Bronchial epithelial cell (primary cell): ENCODE results near the gene NCAPG. TPM values are rescaled to one million over a fixed set of nuclear protein-coding genes. Genes with fewer than 3 reads are reported as not detected.

ENCODE experiments used
- DNase-seq: peaks from one replicate; pipeline ENCODE4 v3.0.0-alpha.2; 2010; ENCODE audit warnings: low read depth
- FAIRE-seq: peaks from 2 replicates; lab custom pipeline; 2011; peaks lifted over from hg19 to GRCh38; lab: Jason Lieb, UNC
- H3K27me3 ChIP-seq: 2 replicates; pipeline ENCODE4 v1.5.1; 2011; ENCODE audit warnings: low read length; ENCODE audit not compliant: control insufficient read depth, insufficient read depth
- H3K36me3 ChIP-seq: 2 replicates; pipeline ENCODE4 v1.5.1; 2011; ENCODE audit warnings: low read length; ENCODE audit not compliant: control insufficient read depth, insufficient read depth
- H3K4me3 ChIP-seq: 2 replicates; pipeline ENCODE4 v1.5.1; 2011; ENCODE audit warnings: mild to moderate bottlenecking, low read depth, low read length, control low read depth
- CTCF ChIP-seq: IDR thresholded peaks from 2 replicates; pipeline ENCODE4 v1.5.1; 2011; ENCODE audit warnings: mild to moderate bottlenecking, moderate library complexity, low read length, control low read depth, inconsistent platforms; ENCODE audit not compliant: insufficient read depth, severe bottlenecking
- total RNA-seq: library from RNA; depleted of rRNA; stranded (reverse); fragments of >200 nt; gene quantifications from 2 replicates; pipeline ENCODE4 v1.2.1, GENCODE V29; 2014

NCAPG gene
- total RNA-seq, 1 donor from 2014 or later, result 0.26 TPM

GRCh38 chr4:17869327-17869726 is 58.5 kb downstream of the NCAPG start:
- H3K36me3 ChIP-seq, result no peaks in the 10 kb centered on the region
- H3K4me3 ChIP-seq, result no peak overlapping the region
- FAIRE-seq (no peak), DNase-seq (no peak)
- TF ChIP-seq CTCF, result no peak
- no peaks in the 10 kb centered on the region for H3K27me3 ChIP-seq

GRCh38 chr4:17875402-17876070 is 64.8 kb downstream of the NCAPG start:
- no peak for FAIRE-seq
- Histone ChIP-seq H3K36me3 (no peaks in the 10 kb centered on the region), H3K4me3 (no peak overlapping the region), H3K27me3 (no peaks in the 10 kb centered on the region)
- DNase-seq, result no peak
- TF ChIP-seq CTCF, result no peak

- no peak overlapping the region for H3K4me3 ChIP-seq
- no peak for TF ChIP-seq CTCF
- H3K27me3 ChIP-seq, result no peaks in the 10 kb centered on the region
- FAIRE-seq (no peak), DNase-seq (peak; percentile 2)
- no peaks in the 10 kb centered on the region for H3K36me3 ChIP-seq
Measured at GRCh38 chr4:17876943-17877342, 66.2 kb downstream of the NCAPG start.

- TF ChIP-seq CTCF, result no peak
- DNase-seq, result no peak
- H3K36me3 ChIP-seq, result no peaks in the 10 kb centered on the region
- H3K27me3 ChIP-seq, result no peaks in the 10 kb centered on the region
- FAIRE-seq, result no peak
- no peak overlapping the region for H3K4me3 ChIP-seq
Measured at GRCh38 chr4:17877661-17878060, 66.9 kb downstream of the NCAPG start.

- Histone ChIP-seq H3K36me3 (no peaks in the 10 kb centered on the region), H3K27me3 (no peaks in the 10 kb centered on the region), H3K4me3 (no peak overlapping the region)
- TF ChIP-seq CTCF, result no peak
- DNase-seq (no peak), FAIRE-seq (no peak)
Measured at GRCh38 chr4:17884063-17884462, 73.3 kb downstream of the NCAPG start.

- Histone ChIP-seq H3K4me3 (no peak overlapping the region), H3K27me3 (no peaks in the 10 kb centered on the region), H3K36me3 (no peaks in the 10 kb centered on the region)
- TF ChIP-seq CTCF, result no peak
- FAIRE-seq (no peak), DNase-seq (no peak)
Measured at GRCh38 chr4:17884511-17884910, 73.7 kb downstream of the NCAPG start.
